Gastroesophageal sphincter (tissue), 3 donors: ENCODE results near the gene SCAMP3.
A peak's percentile ranks its signal among the peaks of the same experiment; 100 is the strongest.

ENCODE experiments used
- POLR2AphosphoS5 ChIP-seq: sonication (generic); formaldehyde crosslinking; IDR thresholded peaks from one replicate; pipeline ENCODE4 v1.6.1; 2017; ENCODE audit warnings: antibody characterized with exemption
- TF ChIP-seq, protein P1 (sequence below), 4 experiments: fragments of 200-600 bp in 2 of 4; fragments of 450-650 bp in 2 of 4; sonication (generic) in 1 of 4; IDR thresholded peaks; one replicate each; pipeline ENCODE4 v1.5.1; 2017 to 2019; ENCODE audit warnings: antibody characterized with exemption in 4 of 4, mild to moderate bottlenecking in 2 of 4, moderate library complexity in 2 of 4

GRCh38 chr1:155255243-155256007 is 6.7 kb downstream of the SCAMP3 start, which contains the start of gene ENTREP3:
- peak; percentile 76 for TF ChIP-seq POLR2AphosphoS5
- TF ChIP-seq, protein P1, sequence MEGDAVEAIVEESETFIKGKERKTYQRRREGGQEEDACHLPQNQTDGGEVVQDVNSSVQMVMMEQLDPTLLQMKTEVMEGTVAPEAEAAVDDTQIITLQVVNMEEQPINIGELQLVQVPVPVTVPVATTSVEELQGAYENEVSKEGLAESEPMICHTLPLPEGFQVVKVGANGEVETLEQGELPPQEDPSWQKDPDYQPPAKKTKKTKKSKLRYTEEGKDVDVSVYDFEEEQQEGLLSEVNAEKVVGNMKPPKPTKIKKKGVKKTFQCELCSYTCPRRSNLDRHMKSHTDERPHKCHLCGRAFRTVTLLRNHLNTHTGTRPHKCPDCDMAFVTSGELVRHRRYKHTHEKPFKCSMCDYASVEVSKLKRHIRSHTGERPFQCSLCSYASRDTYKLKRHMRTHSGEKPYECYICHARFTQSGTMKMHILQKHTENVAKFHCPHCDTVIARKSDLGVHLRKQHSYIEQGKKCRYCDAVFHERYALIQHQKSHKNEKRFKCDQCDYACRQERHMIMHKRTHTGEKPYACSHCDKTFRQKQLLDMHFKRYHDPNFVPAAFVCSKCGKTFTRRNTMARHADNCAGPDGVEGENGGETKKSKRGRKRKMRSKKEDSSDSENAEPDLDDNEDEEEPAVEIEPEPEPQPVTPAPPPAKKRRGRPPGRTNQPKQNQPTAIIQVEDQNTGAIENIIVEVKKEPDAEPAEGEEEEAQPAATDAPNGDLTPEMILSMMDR (IDR thresholded peaks at IDR 0.05), result no peak
